ENCODE data around the gene STPG4. TPM values are rescaled to one million over a fixed set of nuclear protein-coding genes. Genes with fewer than 3 reads are reported as not detected.
A peak's percentile ranks its signal among the peaks of the same experiment; 100 is the strongest.

Gene STPG4
- total and polyA plus RNA-seq, 2 of the 8 experiments (the other 6 are each of a cell fraction or from before 2014, with no cell fraction given): 0.28 TPM; not detected in 1

- H2BK20ac ChIP-seq (ENCODE audit: low read length): no peak overlapping the region
- H3K14ac ChIP-seq (ENCODE audit: insufficient read length): no peak overlapping the region
- H3K79me1 ChIP-seq (ENCODE audit: low read depth, low read length): no peaks in the 10 kb centered on the region
- 88% methylated on average over 2 of the region's 2 CpGs; no CpG with 5 or more reads in 1 of the 2 experiments for WGBS, 2 experiments (ENCODE audit: extremely low coverage in 1 of 2, insufficient coverage in 1 of 2, insufficient read length in 1 of 2, insufficient replicate concordance in 2 of 2, low coverage in 1 of 2, low lambda C conversion rate in 2 of 2, missing lambda C conversion rate in 1 of 2)
- no peak overlapping the region for H4K91ac ChIP-seq (replicated peaks; ENCODE audit: insufficient read length, low read length)
- ChIA-PET POLR2A (ENCODE audit: partially characterized antibody) (interaction anchor here (1.0 to 1.5 kb wide), 3 partner anchors 11 to 195 kb away, joined by 3 to 6 read pairs (median 5); no protein-coding TSS in a partner anchor), CTCF (ENCODE audit: partially characterized antibody) (interaction anchor here (0.6 to 5.3 kb wide), 16 partner anchors 11 to 194 kb away, joined by 3 to 41 read pairs (median 5); no protein-coding TSS in a partner anchor)
- H2AFZ ChIP-seq (ENCODE audit: low read length): peak overlapping the region; percentile 97; the same call in 1 of the 2 replicates
- no peak overlapping the region for H3K4me2 ChIP-seq (ENCODE audit: insufficient read depth in 1 of 2, low read depth in 2 of 2, low read length in 2 of 2)
- no peak overlapping the region for H3K9ac ChIP-seq (replicated peaks in 1 of 4; ENCODE audit: extremely low read depth in 1 of 4, low read depth in 3 of 4, low read length in 3 of 4)
- H2BK12ac ChIP-seq (ENCODE audit: low read depth, low read length): no peak overlapping the region
- H3K18ac ChIP-seq (ENCODE audit: extremely low read depth, low read length): no peak overlapping the region
- no peak overlapping the region for H4K8ac ChIP-seq (ENCODE audit: extremely low read depth, insufficient read depth, low read length)
- no peak overlapping the region for H3K27ac ChIP-seq (ENCODE audit: low read depth, low read length)
- H3K4me1 ChIP-seq (replicated peaks in 1 of 4; ENCODE audit: control insufficient read depth in 3 of 4, insufficient read depth in 4 of 4, low read length in 3 of 4): peaks cover 0 to 13% (median 3%) of the 10 kb centered on the region in 4 experiments; a peak in 6 of 7 replicates
- H4K5ac ChIP-seq (ENCODE audit: insufficient read length, low read depth, low read length): no peak overlapping the region
- H3K56ac ChIP-seq (replicated peaks; ENCODE audit: insufficient read length, low read depth, low read length): no peak overlapping the region
- H3K9me3 ChIP-seq (ENCODE audit: insufficient read depth in 2 of 2, low read depth in 1 of 2, low read length in 1 of 2): no peaks in the 10 kb centered on the region; a peak in 1 of 4 replicates
- H2BK5ac ChIP-seq (ENCODE audit: low read depth, low read length): no peak overlapping the region
- no peaks in the 10 kb centered on the region for H3K23me2 ChIP-seq (ENCODE audit: low read depth, low read length)
- H3K27me3 ChIP-seq (replicated peaks in 1 of 4; ENCODE audit: control insufficient read depth in 3 of 4, extremely low read depth in 1 of 4, insufficient read depth in 3 of 4, low read length in 3 of 4): no peaks in the 10 kb centered on the region; a peak in 2 of 7 replicates
- no peak for DNase-seq (ENCODE audit: low read depth in 1 of 2, low spot score in 2 of 2)
- H3K4me3 ChIP-seq (ENCODE audit: extremely low read depth in 1 of 4, insufficient read depth in 2 of 4, low read depth in 3 of 4, low read length in 4 of 4): no peak overlapping the region
- no peak overlapping the region for H2AK5ac ChIP-seq (ENCODE audit: low read depth, low read length)
- H3K79me2 ChIP-seq (ENCODE audit: control insufficient read depth in 1 of 2, insufficient read depth in 2 of 2, low read length in 2 of 2): no peaks in the 10 kb centered on the region
- no peaks in the 10 kb centered on the region for H3K36me3 ChIP-seq (ENCODE audit: control insufficient read depth in 2 of 4, insufficient read depth in 4 of 4, low read length in 3 of 4)
- no peak overlapping the region for H2BK120ac ChIP-seq (replicated peaks; ENCODE audit: low read depth, low read length)
- H2BK15ac ChIP-seq (ENCODE audit: low read length): no peak overlapping the region
- no peak overlapping the region for H3K4ac ChIP-seq (replicated peaks; ENCODE audit: insufficient read length, low read depth, low read length)
- no peak for FAIRE-seq
- H4K20me1 ChIP-seq (replicated peaks in 1 of 2; ENCODE audit: control insufficient read depth in 1 of 2, insufficient read depth in 2 of 2, low read length in 2 of 2): no peaks in the 10 kb centered on the region
- no peak overlapping the region for H3K23ac ChIP-seq (ENCODE audit: insufficient read length)
- no peak for TF ChIP-seq BCL11A (IDR thresholded peaks at IDR 0.05; ENCODE audit: low read depth in 2 of 2, low read length in 2 of 2)
- TF ChIP-seq USF2 (IDR thresholded peaks at IDR 0.05; ENCODE audit: low read length): no peak
- TF ChIP-seq KDM1A (IDR thresholded peaks at IDR 0.05; ENCODE audit: borderline replicate concordance, low read length): no peak
- TF ChIP-seq CBX8 (IDR thresholded peaks at IDR 0.05; ENCODE audit: borderline replicate concordance, low read depth, low read length): no peak
These were observed 26.4 kb downstream of the STPG4 start for GRCh38 chr2:47128705-47129104.

Data from H1 (cell line).